ENCODE data around the gene RAPGEF5.

GRCh38 chr7:22357311-22358175 lies 589 bp upstream of the RAPGEF5 start:
- no peak for TF ChIP-seq CTCF (IDR thresholded peaks at IDR 0.05)
- TF ChIP-seq POLR2A (IDR thresholded peaks at IDR 0.05): no peak
